ENCODE measurements around the gene RAET1L.
"Not testable (repeated sequence)": the region's sequence is repeated elsewhere in the genome, so short reads cannot be mapped to it uniquely, and the experiment has no call there.

RAET1L gene

GRCh38 chr6:149969635-149970034 lies 55.7 kb downstream of the RAET1L start:
- in situ Hi-C loops (cut with HindIII; ENCODE audit: low pct_unique_long_range_greater_than_20kb, low sequenced_read_pairs) = no loop called here
- no peak for TF ChIP-seq JUND (IDR thresholded peaks at IDR 0.05; ENCODE audit: low read depth)
- DNase-seq (ENCODE audit: low read depth in 1 of 2, low spot score in 1 of 2) = no peak

- DNase-seq (ENCODE audit: low read depth in 1 of 2, low spot score in 1 of 2); in situ Hi-C loops (cut with HindIII; ENCODE audit: low pct_unique_long_range_greater_than_20kb, low sequenced_read_pairs): not testable (repeated sequence)
These were observed 56.4 kb downstream of the RAET1L start for GRCh38 chr6:149968909-149969308.

Measured in T47D (cell line).